Type B pancreatic cell (in vitro differentiated cells): ENCODE data around the gene KIRREL3. TPM values are rescaled to one million over a fixed set of nuclear protein-coding genes. Genes with fewer than 3 reads are reported as not detected.
A peak's percentile ranks its signal among the peaks of the same experiment; 100 is the strongest.

ENCODE experiments used
- DNase-seq: peaks from one replicate; pipeline ENCODE4 v3.0.0; 2021; ENCODE audit warnings: mixed read lengths; ENCODE audit not compliant: unreplicated experiment; ENCODE audit errors: extremely low spot score
- H3K27ac Mint-ChIP-seq: 2 replicates; pipeline ENCODE4 v1.8.0; 2021; ENCODE audit warnings: mild to moderate bottlenecking, mixed read lengths
- H3K27me3 Mint-ChIP-seq: 2 replicates; pipeline ENCODE4 v1.8.0; 2021; ENCODE audit warnings: mixed read lengths
- H3K36me3 Mint-ChIP-seq: 2 replicates; pipeline ENCODE4 v1.8.0; 2021; ENCODE audit warnings: mixed read lengths
- H3K4me1 Mint-ChIP-seq: one replicate; pipeline ENCODE4 v1.8.0; 2021; ENCODE audit warnings: mixed read lengths; ENCODE audit not compliant: unreplicated experiment
- H3K4me3 Mint-ChIP-seq: 2 replicates; pipeline ENCODE4 v1.8.0; 2021; ENCODE audit warnings: mild to moderate bottlenecking, mixed read lengths
- H3K9me3 Mint-ChIP-seq: 2 replicates; pipeline ENCODE4 v1.8.0; 2021; ENCODE audit warnings: mixed read lengths
- total RNA-seq: library from RNA; stranded (reverse); gene quantifications from 2 replicates; pipeline ENCODE4 v1.2.1, GENCODE V29; 2021; ENCODE audit warnings: low replicate concordance
- TF ChIP-seq, protein P1 (sequence below): fragments of 200-600 bp; sonication (generic); conservative IDR thresholded peaks from 2 replicates; pipeline ENCODE4 v1.5.0; 2021; ENCODE audit warnings: antibody characterized with exemption, mild to moderate bottlenecking

The KIRREL3 gene
- total RNA-seq, 1 donor from 2014 or later: 4.1 TPM

DNA sequence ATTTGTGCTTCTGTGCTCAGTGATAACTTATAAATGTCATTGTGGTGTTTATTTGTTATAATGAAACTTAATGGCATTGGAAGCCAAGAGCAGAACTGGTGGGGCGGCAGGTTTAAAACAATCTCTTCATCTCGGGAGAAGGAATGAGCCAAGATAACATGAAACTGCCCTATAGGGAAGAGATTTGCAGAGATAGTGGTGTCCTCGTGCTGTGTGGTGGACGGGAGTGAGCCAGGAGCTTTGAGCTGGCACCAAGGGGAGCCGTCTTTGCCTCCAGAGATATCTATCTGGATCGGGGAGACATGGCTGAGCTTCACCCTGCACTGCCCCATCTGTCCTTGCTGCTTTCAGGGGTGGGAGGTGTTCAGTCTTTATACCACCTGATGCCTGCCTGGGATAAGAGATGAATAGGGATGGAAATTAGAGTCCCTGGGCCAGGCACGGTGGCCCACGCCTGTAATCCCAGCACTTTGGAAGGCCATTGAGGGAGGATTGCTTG, 455.5 kb downstream of the KIRREL3 start:
- H3K9me3 Mint-ChIP-seq: no peaks in the 10 kb centered on the region
- DNase-seq: no peak
- H3K27ac Mint-ChIP-seq: no peak overlapping the region
- peaks cover 31% of the 10 kb centered on the region for H3K27me3 Mint-ChIP-seq
- H3K4me1 Mint-ChIP-seq: peaks cover 32% of the 10 kb centered on the region
- no peak overlapping the region for H3K4me3 Mint-ChIP-seq
- TF ChIP-seq, protein P1, sequence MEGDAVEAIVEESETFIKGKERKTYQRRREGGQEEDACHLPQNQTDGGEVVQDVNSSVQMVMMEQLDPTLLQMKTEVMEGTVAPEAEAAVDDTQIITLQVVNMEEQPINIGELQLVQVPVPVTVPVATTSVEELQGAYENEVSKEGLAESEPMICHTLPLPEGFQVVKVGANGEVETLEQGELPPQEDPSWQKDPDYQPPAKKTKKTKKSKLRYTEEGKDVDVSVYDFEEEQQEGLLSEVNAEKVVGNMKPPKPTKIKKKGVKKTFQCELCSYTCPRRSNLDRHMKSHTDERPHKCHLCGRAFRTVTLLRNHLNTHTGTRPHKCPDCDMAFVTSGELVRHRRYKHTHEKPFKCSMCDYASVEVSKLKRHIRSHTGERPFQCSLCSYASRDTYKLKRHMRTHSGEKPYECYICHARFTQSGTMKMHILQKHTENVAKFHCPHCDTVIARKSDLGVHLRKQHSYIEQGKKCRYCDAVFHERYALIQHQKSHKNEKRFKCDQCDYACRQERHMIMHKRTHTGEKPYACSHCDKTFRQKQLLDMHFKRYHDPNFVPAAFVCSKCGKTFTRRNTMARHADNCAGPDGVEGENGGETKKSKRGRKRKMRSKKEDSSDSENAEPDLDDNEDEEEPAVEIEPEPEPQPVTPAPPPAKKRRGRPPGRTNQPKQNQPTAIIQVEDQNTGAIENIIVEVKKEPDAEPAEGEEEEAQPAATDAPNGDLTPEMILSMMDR: no peak
- H3K36me3 Mint-ChIP-seq: no peaks in the 10 kb centered on the region

- H3K36me3 Mint-ChIP-seq: no peaks in the 10 kb centered on the region
- H3K27ac Mint-ChIP-seq: no peak overlapping the region
- no peak for DNase-seq
- no peaks in the 10 kb centered on the region for H3K9me3 Mint-ChIP-seq
- TF ChIP-seq, protein P1: no peak
- H3K4me1 Mint-ChIP-seq: peaks cover 26% of the 10 kb centered on the region
- H3K4me3 Mint-ChIP-seq: peak overlapping the region; percentile 12
- H3K27me3 Mint-ChIP-seq: peaks cover 37% of the 10 kb centered on the region
Observed at GRCh38 chr11:126544108-126545056, 456.2 kb downstream of the KIRREL3 start.

- H3K27me3 Mint-ChIP-seq: peaks cover 42% of the 10 kb centered on the region
- no peak overlapping the region for H3K4me3 Mint-ChIP-seq
- peaks cover 20% of the 10 kb centered on the region for H3K4me1 Mint-ChIP-seq
- no peaks in the 10 kb centered on the region for H3K36me3 Mint-ChIP-seq
- TF ChIP-seq, protein P1: no peak
- H3K27ac Mint-ChIP-seq: no peak overlapping the region
- DNase-seq: no peak
- no peaks in the 10 kb centered on the region for H3K9me3 Mint-ChIP-seq
Observed at GRCh38 chr11:126543691-126544090, 456.9 kb downstream of the KIRREL3 start.

GRCh38 chr11:126542334-126543015, 458.1 kb downstream of the KIRREL3 start:
- TF ChIP-seq, protein P1: no peak
- H3K9me3 Mint-ChIP-seq: no peaks in the 10 kb centered on the region
- no peak overlapping the region for H3K27ac Mint-ChIP-seq
- no peaks in the 10 kb centered on the region for H3K36me3 Mint-ChIP-seq
- H3K4me3 Mint-ChIP-seq: no peak overlapping the region
- H3K4me1 Mint-ChIP-seq: peaks cover 25% of the 10 kb centered on the region
- H3K27me3 Mint-ChIP-seq: peaks cover 48% of the 10 kb centered on the region
- DNase-seq: no peak

GRCh38 chr11:126538071-126538470, 462.5 kb downstream of the KIRREL3 start:
- TF ChIP-seq, protein P1: no peak
- no peaks in the 10 kb centered on the region for H3K9me3 Mint-ChIP-seq
- H3K4me1 Mint-ChIP-seq: peaks cover 9% of the 10 kb centered on the region
- no peak for DNase-seq
- H3K27ac Mint-ChIP-seq: no peak overlapping the region
- peaks cover 44% of the 10 kb centered on the region for H3K27me3 Mint-ChIP-seq
- H3K4me3 Mint-ChIP-seq: no peak overlapping the region
- H3K36me3 Mint-ChIP-seq: no peaks in the 10 kb centered on the region
